ENCODE measurements around the gene PORCN.

PORCN gene

DNA sequence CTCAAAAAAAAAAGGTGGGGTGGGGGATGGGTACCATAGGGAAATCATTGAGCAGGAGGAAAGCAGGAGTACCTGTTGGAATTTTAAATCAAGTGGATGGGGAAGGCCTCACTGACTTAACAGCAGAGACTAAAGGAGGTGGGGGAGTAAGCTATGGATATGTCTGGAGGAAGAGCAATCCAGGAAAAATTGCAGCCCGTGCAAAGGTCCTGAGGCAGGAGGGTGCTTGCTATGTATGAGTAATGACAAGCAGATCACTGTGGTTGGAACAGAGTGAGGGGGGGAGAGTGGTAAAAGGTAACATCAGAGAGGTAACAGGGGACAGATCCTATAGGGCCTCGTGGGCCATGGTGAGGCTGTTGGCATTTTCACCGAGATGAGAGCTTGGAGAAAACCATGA lies 28.6 kb upstream of the PORCN start:
- TF ChIP-seq TAF1 (IDR thresholded peaks at IDR 0.05; ENCODE audit: borderline replicate concordance, insufficient read depth, low read length) (no peak), SIN3A (IDR thresholded peaks at IDR 0.05; ENCODE audit: borderline replicate concordance, insufficient read depth, low read length) (no peak), REST (IDR thresholded peaks at IDR 0.05; ENCODE audit: insufficient read depth in 1 of 2, low read depth in 2 of 2, low read length in 2 of 2) (no peak), POLR2AphosphoS5 (IDR thresholded peaks at IDR 0.05; ENCODE audit: low read depth, low read length) (no peak), FOXP2 (optimal IDR thresholded peaks at IDR 0.05; ENCODE audit: borderline replicate concordance, extremely low read depth, extremely low read length, insufficient read depth) (no peak)

GRCh38 chrX:48480583-48480982 lies 28.2 kb upstream of the PORCN start:
- TF ChIP-seq TAF1 (IDR thresholded peaks at IDR 0.05; ENCODE audit: borderline replicate concordance, insufficient read depth, low read length) (no peak), SIN3A (IDR thresholded peaks at IDR 0.05; ENCODE audit: borderline replicate concordance, insufficient read depth, low read length) (no peak), POLR2AphosphoS5 (IDR thresholded peaks at IDR 0.05; ENCODE audit: low read depth, low read length) (no peak)

DNA sequence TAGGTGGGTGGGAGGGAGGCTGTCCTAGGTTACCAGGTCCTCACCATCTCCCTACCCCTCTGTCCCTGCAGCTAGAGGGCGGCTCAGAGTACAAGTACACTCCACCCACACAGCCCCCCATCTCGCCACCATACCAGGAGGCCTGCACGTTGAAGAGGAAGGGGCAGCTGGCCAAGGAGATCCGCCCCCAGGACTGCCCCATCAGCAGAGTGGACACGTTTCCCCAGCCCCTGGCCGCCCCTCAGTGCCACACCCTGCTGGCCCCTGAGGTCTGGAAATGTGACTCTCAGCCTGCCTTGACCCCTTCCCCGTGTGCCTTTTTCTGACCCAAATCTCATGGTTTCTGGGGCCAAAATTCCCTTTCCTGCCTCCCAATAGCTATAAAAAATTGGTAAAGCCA lies 26.3 kb upstream of the PORCN start:
- TF ChIP-seq POLR2AphosphoS5 (IDR thresholded peaks at IDR 0.05; ENCODE audit: low read depth, low read length) (no peak), REST (IDR thresholded peaks at IDR 0.05; ENCODE audit: insufficient read depth in 1 of 2, low read depth in 2 of 2, low read length in 2 of 2) (no peak), TAF1 (IDR thresholded peaks at IDR 0.05; ENCODE audit: borderline replicate concordance, insufficient read depth, low read length) (no peak), FOXP2 (optimal IDR thresholded peaks at IDR 0.05; ENCODE audit: borderline replicate concordance, extremely low read depth, extremely low read length, insufficient read depth) (no peak), SIN3A (IDR thresholded peaks at IDR 0.05; ENCODE audit: borderline replicate concordance, insufficient read depth, low read length) (no peak)

DNA sequence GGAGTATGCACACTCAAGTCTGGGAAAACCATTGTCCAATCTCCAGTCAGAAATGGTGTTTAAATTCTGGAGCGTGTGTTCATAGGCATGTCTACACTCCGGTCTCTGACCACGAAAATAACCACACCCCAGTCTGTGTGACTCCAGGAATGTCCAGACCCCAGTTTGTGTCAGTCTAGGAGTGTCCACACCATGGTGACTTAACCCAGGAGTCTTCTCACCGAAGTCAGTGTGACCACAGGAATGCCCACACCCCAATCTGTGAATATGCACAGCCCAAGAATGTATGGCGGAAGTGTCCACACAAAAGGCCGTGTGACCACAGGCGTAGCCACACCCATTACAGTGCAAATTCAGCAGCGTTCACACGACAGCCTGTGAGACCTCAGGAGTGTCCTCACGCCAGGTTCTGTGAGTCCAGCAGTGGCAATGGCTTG lies 21.4 kb upstream of the PORCN start:
- TF ChIP-seq POLR2AphosphoS5 (IDR thresholded peaks at IDR 0.05; ENCODE audit: low read depth, low read length) = 0 out of 2 replicates have a peak, but pooled peaks have one; percentile 6
- TF ChIP-seq REST (IDR thresholded peaks at IDR 0.05; ENCODE audit: insufficient read depth in 1 of 2, low read depth in 2 of 2, low read length in 2 of 2) = no peak

DNA sequence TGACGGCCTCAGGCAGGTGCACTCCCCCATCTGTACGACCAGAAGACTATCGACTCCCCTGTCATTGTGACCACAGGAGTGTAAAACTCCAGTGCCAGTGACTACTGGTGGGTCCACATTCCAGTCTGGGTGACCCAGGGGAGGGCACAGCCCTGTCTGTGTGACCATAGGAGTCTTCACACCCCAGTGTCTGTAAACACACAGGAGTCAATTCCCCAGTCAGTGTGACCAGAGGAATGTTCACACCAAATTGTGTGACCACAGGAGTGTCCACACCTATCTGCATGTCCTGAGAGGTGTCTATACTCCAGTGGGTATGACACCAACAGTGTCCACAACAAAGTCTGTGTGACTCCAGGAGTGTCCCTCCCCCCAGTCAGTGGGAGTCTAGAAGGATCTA lies 20.8 kb upstream of the PORCN start:
- TF ChIP-seq REST (IDR thresholded peaks at IDR 0.05; ENCODE audit: insufficient read depth in 1 of 2, low read depth in 2 of 2, low read length in 2 of 2) (no peak), SIN3A (IDR thresholded peaks at IDR 0.05; ENCODE audit: borderline replicate concordance, insufficient read depth, low read length) (no peak)

Measured in PFSK-1 (cell line).